Activated CD4-positive, CD25-positive, alpha-beta regulatory T cell treated with anti-CD3 and anti-CD28 coated beads, Interleukin-2, amount 50 U/mL, for 24 hours (primary cell): Measurements from ENCODE around the gene IGSF21.

ENCODE experiments used
- ATAC-seq, 2 donors: fragments of 150-1000 bp; cut with Tn5 transposase; one replicate each; pipeline ENCODE4 v1.10.0; 2021; ENCODE audit warnings: mild to moderate bottlenecking in 1 of 2, moderate library complexity in 1 of 2

The IGSF21 gene

DNA sequence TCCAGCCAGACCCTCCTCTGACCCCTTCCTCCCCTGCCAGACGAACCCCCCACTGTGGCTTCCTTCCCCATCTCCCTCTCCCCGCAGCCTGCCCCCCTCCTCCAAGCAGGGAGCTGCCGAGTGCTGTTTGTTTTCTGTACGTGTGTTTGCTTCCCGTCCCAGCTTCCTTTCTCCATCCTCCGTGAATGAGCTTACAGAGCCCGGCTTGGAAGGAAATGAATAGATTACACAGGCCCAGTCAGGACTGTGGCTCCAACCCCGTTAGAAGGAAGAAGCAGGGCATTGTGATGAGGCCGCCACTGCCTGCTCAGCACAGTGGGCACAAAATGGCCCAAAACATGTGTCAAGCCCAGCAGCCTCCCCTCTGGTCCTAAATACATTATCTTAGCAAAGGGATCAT is 123.2 kb downstream of the IGSF21 start:
- no peak for ATAC-seq

DNA sequence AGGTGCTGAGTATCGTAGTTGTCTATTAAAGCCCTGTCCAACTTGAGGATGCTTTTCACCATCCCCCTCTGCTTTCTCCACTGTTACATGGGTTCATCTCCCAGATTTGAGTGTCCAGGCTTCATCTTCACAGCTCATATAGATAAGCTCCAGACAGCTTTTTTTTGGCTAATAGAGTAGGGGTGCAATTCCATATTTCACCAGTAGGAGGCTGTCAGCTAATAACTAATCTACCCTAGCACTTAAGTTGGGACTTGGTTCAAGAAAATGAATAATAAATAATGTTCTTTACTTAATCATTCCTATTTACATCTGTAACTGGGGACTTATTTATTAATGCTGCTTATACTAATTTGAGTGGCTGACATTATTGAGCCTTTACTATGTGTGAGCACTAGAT is 124.5 kb downstream of the IGSF21 start:
- ATAC-seq: no peak

DNA sequence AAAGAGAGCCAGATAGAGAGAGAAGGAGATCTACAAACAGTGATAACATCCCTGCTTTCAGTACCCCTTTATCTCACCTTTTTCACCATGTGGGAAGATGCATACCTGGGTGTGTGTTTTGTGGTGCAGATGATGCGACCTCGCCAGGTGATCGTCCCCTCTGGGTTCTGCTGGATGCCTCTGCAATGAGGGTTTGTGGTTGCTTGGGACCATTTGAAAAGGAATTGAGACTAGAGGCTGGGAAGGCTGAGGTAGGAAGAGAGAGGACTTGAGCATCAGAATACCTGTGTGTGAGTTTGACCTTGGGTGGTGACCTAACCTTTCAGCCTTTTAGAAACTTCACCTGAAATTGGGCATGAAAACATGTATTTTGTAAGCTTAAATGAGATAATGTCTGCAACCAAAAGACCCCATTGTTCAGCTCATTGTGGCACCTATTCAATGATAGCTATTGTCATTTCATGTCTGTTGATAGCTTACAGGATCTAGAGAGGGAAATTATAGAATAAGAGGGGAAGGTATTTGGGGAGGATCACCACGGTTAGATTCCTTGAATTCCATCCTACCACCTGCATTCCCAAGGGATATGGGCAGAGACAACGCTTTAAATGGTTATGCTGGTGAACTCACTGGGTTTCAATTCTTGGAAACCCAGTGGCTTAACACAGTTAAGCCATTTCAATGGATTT is 125.7 kb downstream of the IGSF21 start:
- ATAC-seq: no peak

DNA sequence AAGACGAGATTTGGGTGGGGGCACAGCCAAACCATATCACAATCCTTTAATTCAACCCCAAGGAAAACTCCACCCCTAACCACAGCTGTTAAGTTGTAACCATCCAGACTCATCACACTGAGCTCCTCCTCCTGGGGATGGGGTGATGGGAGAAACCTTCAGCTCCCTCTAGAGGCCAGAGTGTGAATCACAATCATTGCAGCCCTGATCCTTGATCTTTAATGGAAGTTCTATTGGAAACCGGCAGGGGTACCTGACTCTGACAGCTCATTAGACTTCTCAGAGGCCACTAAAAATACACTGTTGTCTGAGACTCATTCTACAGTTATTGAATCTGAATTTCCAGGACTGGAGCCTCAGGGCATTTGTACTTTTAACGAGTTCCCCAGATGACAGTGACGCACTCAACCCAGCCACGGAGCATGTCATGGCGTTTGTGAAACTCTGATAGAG is 127.2 kb downstream of the IGSF21 start:
- no peak for ATAC-seq

DNA sequence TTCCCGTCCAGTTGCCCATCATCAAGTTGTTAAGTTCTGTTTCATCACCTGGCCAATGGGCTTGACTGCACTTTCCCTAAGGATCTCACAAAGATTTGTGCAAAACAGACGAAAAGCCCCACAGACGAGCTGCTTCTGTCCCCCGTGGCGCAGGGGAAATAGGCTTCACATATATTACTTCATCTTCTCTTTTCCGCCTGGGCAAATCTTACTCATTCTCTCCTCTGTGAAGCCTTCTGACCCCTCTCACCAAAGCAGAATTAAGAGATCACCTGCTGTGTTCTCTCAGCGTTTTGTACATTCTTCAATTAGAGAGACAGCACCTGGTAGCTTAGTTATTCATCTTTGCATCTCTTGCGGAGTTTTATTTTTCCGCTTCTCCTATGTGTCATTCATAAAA is 129.8 kb downstream of the IGSF21 start:
- ATAC-seq: no peak

DNA sequence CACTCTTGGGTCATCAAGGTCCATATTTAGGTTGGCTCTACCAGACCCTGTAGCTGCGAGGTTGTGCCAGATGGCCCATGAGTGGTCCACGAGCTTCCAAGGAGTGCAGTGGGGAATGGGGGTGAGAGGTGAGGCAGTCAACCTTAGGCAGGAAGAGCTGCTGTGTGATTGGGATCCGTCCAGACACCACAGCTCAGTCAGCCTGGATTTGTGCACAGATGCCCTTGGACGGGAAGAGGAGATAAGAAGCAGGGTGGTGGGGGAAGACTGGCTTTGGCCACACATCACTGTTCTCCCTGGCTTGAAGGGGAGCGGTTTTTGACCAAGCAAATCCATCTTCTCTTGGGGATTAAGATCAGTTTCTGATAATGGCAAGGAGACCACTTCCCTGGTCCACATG is 130.6 kb downstream of the IGSF21 start:
- ATAC-seq: no peak

DNA sequence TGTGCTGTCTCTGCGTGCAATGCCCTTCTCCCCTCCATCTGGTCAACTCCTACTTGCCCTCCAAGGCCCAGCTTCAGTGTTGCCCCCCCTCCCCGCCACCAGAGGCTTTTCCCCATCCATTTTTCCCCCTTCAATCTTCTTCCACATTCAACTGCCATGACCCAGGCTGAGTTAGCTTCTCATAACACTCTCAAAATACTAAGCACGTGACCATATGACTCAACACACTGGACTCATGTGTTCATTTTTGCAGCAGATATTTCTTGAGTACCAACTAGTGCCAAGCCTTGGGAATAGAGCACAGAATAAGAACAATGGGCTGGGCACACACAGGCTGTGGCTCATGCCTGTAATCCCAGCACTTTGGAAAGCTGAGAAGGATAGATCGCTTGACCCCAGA is 132.1 kb downstream of the IGSF21 start:
- ATAC-seq: no peak

DNA sequence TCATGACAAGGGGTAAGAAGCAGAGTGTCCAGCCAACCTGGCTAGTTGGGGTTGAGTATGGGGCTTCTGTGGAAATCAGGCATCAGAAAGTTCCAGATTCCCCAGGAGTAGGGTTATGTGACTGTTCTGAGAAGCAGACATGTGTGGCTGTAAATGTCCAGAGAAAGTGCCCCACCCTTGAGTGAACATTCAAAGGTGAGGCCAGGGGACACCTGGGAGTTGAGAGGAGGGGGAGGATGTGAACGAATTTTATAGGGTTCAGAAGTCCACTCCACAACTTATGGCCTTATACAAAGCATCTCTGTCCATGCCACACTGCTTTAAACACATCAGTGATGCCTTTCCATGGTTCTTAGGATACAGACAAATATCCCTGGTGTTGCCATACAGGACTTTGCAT is 133.3 kb downstream of the IGSF21 start:
- no peak for ATAC-seq

DNA sequence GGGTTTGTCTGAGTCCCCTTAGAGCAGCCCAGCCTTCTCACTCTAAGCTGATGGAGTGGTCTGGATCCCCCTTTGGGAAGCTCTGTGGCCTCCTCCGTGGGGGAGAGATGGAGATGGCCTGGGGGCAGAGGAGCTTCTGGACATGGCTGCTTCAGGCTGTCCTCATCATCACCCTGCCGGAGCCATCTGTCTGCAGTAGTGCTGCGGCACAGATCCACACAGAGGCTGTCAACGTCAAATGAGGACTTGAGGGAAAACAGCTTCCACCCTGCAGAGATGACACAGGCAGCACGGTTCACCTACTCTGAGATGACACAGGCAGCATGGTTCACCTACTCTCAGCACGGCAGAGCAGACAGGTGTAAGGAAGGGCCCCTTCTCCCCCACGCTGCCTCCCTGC is 134.3 kb downstream of the IGSF21 start:
- no peak for ATAC-seq

DNA sequence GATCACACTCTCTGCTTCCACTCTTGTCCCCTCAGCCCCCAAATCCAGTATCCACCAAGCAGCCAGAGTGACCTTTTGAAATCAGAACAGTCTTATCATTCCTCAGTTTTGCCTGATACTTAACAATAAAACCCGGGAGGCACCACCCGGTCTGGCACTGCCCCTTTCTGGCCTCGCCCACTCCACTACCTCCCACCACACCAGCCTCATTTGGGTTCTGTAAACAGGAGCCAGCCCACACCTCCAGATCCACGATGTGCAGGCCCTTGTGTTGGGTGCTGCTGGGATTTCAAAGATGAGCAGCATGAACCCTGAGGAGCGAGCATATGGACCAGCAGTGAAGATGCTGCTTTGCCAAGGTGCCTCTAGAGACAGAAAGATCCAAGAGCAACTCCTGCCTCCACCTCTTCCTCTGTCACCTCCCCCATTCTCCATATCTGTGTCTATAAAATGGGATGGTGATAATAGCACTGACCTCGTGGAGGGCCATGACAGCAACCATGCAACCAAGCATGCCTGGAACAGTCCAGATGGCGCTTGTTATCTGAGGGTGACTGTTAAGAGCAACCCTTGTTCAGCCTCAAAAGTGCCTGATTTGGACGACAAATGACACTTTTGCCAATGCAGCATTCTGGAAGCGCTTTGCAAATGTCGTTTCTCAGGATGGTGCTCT is 136.0 kb downstream of the IGSF21 start:
- no peak for ATAC-seq

DNA sequence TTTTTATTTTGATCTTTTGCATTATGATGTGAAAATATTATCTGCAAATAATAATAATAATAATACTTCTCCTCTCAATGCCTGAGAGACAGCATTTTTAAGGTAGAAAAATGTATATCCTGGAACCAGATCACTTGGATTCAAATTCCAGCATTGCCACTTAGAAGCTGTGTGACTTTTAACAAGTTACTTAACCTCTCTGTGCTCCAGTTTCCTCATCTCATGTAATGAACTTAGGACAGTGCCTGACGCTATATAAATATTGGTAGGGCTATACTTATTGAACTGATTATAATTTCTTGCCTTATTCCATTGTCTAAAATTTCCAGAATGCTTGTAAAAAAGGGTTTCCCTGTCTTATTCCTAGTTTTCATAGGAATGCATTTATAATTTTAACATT is 137.2 kb downstream of the IGSF21 start:
- no peak for ATAC-seq

DNA sequence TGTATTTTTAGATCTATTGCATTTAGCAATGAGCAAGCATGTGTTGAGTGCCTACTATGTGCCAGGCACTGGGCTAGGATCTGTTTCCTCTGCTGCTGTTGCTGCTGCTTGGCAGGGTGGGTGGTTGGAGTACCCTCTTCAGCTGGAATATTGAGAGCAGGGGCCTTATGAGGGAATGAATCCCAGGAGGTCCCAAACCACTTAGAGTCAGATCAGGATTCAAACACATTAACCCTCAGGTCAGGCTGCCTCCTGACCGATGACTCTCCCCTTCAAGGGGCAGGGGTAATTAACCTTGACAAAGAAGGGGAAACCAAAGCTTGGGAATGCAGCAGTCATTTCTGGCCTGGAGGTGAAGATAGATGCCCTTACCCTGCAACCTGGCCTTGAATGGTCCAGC is 138.0 kb downstream of the IGSF21 start:
- no peak for ATAC-seq

DNA sequence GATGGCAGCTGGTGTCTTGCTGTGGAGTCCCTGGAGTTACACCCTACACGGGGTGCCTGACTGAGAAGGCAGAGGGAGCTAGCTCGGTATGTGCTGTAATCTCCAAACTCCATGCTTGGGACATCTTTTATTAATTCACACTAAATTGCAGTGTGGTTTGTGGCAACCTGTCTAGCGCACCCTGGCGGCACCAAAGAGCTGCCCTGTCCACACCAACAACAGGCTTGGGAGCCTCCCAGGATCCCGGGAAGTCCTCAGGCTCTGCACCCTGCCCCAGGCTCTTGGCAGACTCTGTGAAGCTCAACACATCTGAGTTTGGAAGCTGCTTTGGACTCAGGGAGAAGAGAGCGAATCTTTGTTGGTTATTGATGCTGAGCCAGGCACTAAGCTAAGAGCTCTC is 138.9 kb downstream of the IGSF21 start:
- no peak for ATAC-seq

DNA sequence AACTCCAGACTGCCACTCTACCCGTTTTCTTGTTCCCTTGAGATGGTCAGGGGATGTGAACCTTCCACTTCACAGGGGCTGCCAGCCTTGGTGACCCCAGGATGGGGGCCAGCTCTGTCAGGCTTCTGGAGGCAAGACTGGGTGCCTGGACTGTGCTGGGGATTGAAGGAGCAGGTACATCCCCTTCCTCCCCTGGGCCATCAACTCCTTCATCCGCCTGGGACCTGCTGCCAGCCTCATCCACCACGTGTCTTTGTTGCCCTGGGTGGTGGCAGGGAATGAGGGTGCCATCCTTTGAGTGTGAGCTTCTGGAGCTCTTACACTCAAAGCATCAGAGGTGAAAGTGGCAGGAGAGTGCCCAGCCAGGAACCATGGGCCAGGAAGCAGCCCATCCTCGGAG is 139.6 kb downstream of the IGSF21 start:
- no peak for ATAC-seq

DNA sequence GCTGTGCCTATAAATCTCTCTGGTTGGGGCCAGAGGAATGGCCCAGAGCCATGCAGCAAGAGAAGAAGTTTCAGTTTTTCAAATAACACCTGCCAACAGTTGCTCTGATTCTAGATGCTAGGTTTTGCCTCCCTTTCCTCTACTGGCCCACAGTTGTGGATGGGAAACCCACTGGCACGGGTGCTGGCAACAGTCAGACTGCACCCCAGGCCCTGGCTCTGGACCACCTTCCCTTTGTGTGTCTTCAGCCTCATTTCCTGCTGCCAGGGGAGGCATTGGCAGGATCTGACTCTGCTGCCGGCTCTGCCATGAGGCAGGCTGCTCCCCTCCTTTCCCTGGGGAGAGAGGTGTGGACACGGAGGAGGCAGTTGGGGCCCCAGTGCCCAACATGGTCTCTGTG is 142.0 kb downstream of the IGSF21 start:
- no peak for ATAC-seq

DNA sequence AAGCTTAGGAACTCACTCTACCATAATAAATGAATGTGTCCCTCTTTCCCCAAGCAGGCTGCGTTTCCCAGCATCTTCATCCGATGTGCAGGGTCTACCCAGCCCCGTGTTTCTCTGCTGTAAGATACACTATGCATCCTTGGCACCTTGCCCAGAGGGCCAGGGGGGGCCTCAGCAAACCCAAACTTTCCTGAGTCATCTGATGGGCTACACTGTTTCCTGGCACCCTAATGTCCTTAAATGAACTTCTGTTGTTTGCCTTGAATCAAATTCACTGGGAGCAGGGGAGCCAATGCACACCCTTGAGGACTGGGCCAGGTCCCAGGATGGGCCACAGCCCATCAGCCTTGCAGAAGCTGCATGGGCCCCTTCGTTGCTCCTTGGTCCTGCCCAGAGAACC is 145.5 kb downstream of the IGSF21 start:
- no peak for ATAC-seq

DNA sequence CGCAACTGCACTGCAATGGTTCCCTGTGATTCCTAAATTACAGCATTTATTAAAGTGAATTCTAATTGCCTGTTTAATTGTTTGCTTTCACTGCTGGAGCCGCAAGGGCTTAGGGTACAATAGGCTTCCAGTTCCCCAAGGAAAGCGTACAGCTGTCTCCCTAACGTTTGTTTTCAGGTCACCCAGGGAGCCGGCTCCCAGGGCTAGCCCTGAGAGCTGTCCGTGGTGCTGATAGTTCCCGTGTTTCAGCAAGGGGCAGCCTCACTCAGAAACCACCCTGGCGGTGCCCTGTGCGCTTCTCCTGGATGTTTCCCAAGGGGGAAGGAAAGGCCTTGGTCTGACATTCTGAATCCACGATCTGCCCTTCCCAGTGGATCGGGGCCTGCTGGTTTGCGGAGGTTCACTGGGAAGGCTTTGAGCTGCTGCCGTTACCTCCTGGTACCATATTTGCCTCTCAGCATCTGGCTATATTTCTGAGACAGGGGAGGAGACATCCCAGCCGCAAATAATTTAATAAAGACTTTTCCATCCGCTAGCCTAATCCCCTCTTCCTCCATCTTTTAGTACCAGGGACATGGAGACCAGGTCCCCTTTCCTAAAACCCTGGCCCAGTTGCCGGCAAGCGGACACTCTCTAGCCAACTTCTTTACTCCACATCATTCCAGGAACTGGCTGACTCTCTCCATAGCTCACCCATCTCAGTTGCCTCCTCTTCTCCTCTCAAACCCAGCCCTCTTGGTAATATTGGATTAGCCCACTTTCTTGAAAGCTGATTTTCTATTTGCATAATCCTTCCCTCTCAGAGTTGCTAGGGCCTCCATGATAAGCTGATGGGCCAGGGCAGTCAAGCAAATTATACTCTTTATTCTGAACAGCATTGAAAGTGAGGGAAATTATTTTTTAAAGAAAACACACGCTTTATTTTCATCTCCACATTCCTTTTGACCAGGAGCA is 149.0 kb downstream of the IGSF21 start:
- ATAC-seq: no peak

DNA sequence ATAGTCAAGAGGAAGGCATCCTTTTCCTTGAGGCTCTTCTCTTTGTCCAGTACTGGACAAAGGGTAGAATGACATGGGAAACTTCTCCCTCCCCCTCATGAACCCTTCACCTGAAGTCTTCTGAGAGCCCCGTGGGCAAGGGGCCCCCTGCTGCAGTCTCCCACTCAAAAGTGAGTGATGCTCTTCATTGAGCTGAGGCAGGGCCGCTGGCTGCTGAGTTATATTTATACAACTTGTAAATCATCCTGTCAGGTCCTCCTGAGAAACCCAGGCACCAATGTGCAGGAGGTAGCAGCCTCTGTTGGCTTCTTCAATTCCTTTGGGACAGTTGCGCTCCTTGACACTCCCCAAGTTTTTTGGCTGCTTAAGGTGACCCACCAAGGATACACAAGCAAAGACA is 150.2 kb downstream of the IGSF21 start:
- no peak for ATAC-seq

DNA sequence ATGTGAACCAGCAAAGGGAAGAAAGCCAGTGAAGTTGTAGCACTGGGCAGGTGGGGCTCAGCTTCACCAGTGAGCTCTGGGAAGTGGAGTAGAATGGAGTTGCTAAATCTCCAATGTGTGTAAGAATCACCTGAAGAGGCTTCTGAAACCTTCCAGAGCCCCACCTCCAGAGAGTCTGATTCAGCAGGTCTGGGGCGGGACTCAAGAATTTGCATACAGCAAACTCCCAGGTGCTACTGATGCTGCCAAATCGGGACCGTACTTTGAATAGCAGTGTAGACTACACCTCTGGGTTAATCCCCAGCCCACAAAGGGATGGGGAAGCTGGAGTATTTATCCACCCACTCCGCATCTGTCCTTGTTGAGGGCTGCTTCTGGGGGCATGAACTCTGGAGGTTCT is 154.3 kb downstream of the IGSF21 start:
- no peak for ATAC-seq

DNA sequence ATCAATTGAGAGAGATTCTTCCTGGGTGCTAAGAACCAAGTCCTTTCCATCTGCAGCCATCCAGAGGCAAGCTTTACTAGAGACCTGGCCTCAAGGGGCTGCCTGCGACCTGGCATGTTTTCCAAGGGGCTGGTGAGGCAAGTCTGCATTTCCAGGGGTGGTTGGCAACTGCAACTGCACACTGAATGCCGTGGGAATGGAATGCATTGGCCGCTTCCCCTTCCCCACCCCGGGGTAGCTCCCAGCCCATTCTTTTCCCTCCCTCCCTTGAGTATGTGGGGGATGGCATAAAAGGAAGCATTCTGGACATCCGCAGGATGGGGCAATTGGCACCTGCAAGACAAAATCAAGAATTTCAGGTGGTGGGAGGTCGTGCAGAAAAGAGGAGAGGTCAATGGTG is 155.1 kb downstream of the IGSF21 start:
- ATAC-seq: no peak

DNA sequence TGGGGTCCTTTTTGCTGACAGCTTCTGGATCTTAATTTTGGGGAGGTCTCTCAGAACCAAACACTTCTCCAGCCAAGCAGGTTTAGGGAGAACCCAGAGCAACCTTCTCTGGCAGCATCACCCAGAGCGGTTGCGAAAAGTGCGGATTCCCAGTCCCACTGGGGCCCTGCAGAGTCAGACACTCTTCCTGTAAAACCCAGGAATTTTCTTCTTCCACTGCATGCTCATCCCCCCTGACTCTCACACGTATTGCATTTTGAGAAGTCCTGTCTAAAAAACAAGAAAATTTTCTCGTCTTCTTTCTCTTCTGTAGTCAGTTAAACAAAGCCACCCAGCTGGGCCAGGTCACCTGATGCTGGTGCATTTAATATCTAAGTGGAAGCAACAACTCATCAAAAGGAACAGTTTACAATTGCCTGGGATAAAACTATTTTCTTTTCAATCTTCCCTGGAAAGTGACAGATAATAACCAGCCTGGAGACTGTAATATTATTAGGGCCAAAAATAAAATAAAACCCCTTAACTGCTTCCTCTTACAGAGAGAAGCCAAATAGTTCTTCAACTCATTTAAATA is 156.0 kb downstream of the IGSF21 start:
- no peak for ATAC-seq

DNA sequence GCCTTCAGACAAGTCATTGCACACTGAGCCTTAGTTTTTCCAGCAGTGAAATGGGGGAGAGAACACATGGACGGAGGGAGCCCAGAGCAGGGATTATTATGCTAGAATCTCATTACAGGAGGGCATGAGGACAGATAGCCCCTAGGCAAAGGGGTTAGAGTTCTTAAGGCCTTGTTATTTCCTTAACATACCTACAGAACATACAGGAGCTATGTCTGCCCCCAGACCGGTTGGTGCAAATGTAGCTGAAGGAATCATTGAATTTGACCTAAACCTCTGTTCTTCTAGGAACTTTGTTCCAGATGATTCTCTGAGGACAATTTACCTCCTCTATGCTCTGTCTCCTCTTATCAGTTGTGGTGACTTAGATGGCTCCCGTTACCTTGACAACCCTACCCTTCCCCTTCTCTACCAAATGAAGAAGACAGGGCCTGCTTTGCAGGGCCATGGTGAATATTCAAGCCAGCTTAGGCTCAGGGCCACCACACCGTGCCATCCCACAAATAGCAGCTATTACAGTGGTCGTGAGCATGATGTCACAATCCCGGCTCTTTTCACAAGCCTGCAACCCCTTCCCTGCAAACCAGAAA is 156.9 kb downstream of the IGSF21 start:
- ATAC-seq: peak in 1 of 2 donors; percentile 7

DNA sequence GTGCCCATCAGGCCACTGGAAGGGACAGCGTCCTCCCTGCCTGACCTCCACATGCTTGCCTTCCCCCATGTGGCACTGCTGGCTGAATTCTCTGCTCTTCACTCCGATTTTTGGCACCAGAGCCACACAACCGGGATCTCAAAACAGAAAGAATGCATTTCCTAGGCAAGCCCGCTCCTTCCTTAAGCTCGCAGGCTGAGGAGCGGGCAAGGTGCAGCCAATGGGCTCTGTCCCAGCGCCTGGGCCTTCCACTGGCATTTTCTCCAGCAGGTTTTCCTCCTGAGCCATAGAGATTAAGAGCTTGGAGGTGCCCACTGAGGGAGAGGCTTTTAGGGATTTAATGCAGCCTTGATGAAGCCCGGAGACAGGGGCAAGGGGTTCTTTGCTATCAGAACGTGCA is 158.0 kb downstream of the IGSF21 start:
- ATAC-seq: no peak
